Muscle of back (tissue), 11 donors: ENCODE data around the gene L3MBTL4. TPM values are rescaled to one million over a fixed set of nuclear protein-coding genes. Genes with fewer than 3 reads are reported as not detected.
"Not testable (repeated sequence)": the region's sequence is repeated elsewhere in the genome, so short reads cannot be mapped to it uniquely, and the experiment has no call there.

Source experiments
- DNase-seq, 3 donors: peaks; one replicate each; pipeline versions ENCODE4 v3.0.0 to v3.0.0-alpha.2; 2013
- polyA plus RNA-seq, 10 donors: library from polyadenylated mRNA; unstranded; fragments of 120-200 nt; gene quantifications; one replicate each; pipeline ENCODE4 v1.2.1, GENCODE V29; 2013; ENCODE audit not compliant: insufficient read length in 10 of 10

The L3MBTL4 gene
- polyA plus RNA-seq, 10 donors, result 1.2 to 2.9 (median 2.0) TPM

- no peak for DNase-seq
These were observed 103.1 kb downstream of the L3MBTL4 start for GRCh38 chr18:6311456-6312215.

GRCh38 chr18:6310714-6311113, 104.0 kb downstream of the L3MBTL4 start:
- DNase-seq, result no peak

- DNase-seq, result no peak
These were observed 116.8 kb downstream of the L3MBTL4 start for GRCh38 chr18:6297875-6298274.

- DNase-seq, result peak in 1 of 3 donors; percentile 5
These were observed 120.4 kb downstream of the L3MBTL4 start for GRCh38 chr18:6294148-6294784.

- DNase-seq, result no peak
These were observed 124.9 kb downstream of the L3MBTL4 start for GRCh38 chr18:6289843-6290242.

- no peak for DNase-seq
These were observed 128.1 kb downstream of the L3MBTL4 start for GRCh38 chr18:6286585-6286984.

GRCh38 chr18:6284761-6285160, 129.9 kb downstream of the L3MBTL4 start:
- DNase-seq, result no peak

GRCh38 chr18:6284300-6284699, 130.4 kb downstream of the L3MBTL4 start:
- no peak for DNase-seq

GRCh38 chr18:6281874-6282273, 132.8 kb downstream of the L3MBTL4 start:
- DNase-seq, result no peak

- no peak for DNase-seq
These were observed 134.4 kb downstream of the L3MBTL4 start for GRCh38 chr18:6280211-6280743.

GRCh38 chr18:6279308-6279707, 135.4 kb downstream of the L3MBTL4 start:
- no peak for DNase-seq

GRCh38 chr18:6273423-6273822, 141.3 kb downstream of the L3MBTL4 start:
- DNase-seq, result no peak

GRCh38 chr18:6272144-6272543, 142.6 kb downstream of the L3MBTL4 start:
- DNase-seq, result not testable (repeated sequence)

- no peak for DNase-seq
These were observed 143.1 kb downstream of the L3MBTL4 start for GRCh38 chr18:6271585-6271984.

GRCh38 chr18:6270771-6271216, 143.9 kb downstream of the L3MBTL4 start:
- no peak for DNase-seq

GRCh38 chr18:6269660-6270332, 144.9 kb downstream of the L3MBTL4 start:
- DNase-seq, result no peak

- no peak for DNase-seq
These were observed 148.5 kb downstream of the L3MBTL4 start for GRCh38 chr18:6266212-6266611.

- DNase-seq, result no peak
These were observed 152.8 kb downstream of the L3MBTL4 start for GRCh38 chr18:6261938-6262337.

GRCh38 chr18:6259324-6259723, 155.4 kb downstream of the L3MBTL4 start:
- DNase-seq, result not testable (repeated sequence)

GRCh38 chr18:6257950-6258349, 156.8 kb downstream of the L3MBTL4 start:
- no peak for DNase-seq

GRCh38 chr18:6256521-6256920, 158.2 kb downstream of the L3MBTL4 start:
- no peak for DNase-seq

- no peak for DNase-seq
These were observed 158.8 kb downstream of the L3MBTL4 start for GRCh38 chr18:6255886-6256285.
